BJ (cell line): ENCODE results near the gene RGS14. TPM values are rescaled to one million over a fixed set of nuclear protein-coding genes. Genes with fewer than 3 reads are reported as not detected.

ENCODE experiments used
- CTCF ChIA-PET: fragments of 350-600 bp; formaldehyde crosslinking; extraction: SDS; loops from one replicate; lab custom pipeline; 2021; ENCODE audit warnings: antibody characterized with exemption, inconsistent platforms; lab: Yijun Ruan, JAX
- POLR2A ChIA-PET: fragments of 300-600 bp; sonication (Branson Sonifier 250); formaldehyde crosslinking; extraction: SDS; loops from one replicate; lab custom pipeline; 2021; ENCODE audit warnings: antibody characterized with exemption; lab: Charles Lee
- DNase-seq: peaks from one replicate; pipeline ENCODE4 v3.0.0-alpha.2; 2011; ENCODE audit warnings: low read depth
- H3K27me3 ChIP-seq: 2 replicates; pipeline ENCODE4 v1.6.0; 2011; ENCODE audit warnings: low read length; ENCODE audit not compliant: control insufficient read depth, insufficient read depth
- H3K36me3 ChIP-seq: 2 replicates; pipeline ENCODE4 v1.5.1; 2011; ENCODE audit warnings: low read length; ENCODE audit not compliant: control insufficient read depth, insufficient read depth
- H3K4me3 ChIP-seq: 2 replicates; pipeline ENCODE4 v1.5.1; 2011; ENCODE audit warnings: low read depth, mild to moderate bottlenecking, control low read depth, low read length
- CTCF ChIP-seq: IDR thresholded peaks from 2 replicates; pipeline ENCODE4 v1.5.1; 2011; ENCODE audit warnings: low read depth, mild to moderate bottlenecking, control low read depth, inconsistent platforms, low read length, moderate library complexity; ENCODE audit not compliant: insufficient read depth
- polyA plus RNA-seq: library from polyadenylated mRNA; depleted of rRNA; stranded (reverse); fragments of >200 nt; gene quantifications from 2 replicates; pipeline ENCODE4 v1.2.3, GENCODE V29; 2011

Gene RGS14
- polyA plus RNA-seq, 1 experiment = 6.0 TPM

- TF ChIP-seq CTCF = no peak
- Histone ChIP-seq H3K4me3 (no peak overlapping the region), H3K27me3 (no peaks in the 10 kb centered on the region; the same call in 1 of the 2 replicates), H3K36me3 (no peaks in the 10 kb centered on the region)
- CTCF ChIA-PET = interaction anchor here (0.8 to 4.7 kb wide), 6 partner anchors 8 to 59 kb away, joined by 4 to 37 read pairs (median 8); partner anchors contain the start of gene RGS14
- POLR2A ChIA-PET = no interaction called here
- no peak for DNase-seq
Observed at GRCh38 chr5:177367981-177368868, 10.5 kb downstream of the RGS14 start.

DNA sequence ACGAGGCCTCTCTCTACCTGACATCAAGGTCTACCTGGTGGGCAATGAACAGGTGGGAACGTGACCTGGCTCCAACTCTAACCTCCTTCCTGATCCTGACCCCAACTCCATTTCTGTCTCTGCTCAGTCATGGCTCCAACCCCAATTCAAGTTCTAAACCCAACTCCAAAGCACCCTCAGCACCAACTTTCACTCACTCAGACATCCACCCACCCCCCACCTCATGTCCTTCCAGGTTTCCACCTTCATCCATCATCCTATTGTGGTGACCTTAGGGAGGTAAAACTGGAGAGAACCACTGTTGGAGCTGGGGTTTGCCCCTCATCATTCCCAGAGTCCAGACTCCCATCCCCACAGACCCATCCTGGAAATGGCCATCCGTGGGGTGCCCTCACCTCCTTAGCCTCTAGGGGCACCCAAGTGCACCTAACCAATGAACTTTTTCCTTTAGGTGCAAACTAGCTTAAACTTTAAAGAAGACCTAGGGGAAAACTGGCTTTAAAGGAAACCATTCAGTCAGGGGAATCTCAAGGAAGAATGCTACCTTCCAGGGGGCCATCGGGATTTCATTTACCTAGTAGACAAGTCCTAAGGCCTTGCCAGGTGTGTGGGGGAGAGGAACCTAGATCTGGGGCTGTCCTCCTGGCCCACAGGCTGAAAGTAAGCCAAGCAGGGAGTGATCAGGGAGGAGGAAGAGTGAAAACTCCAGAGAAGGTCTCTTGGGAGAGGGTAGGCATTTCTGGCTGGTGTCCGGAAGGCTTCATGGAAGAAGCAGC, 11.3 kb downstream of the RGS14 start:
- Histone ChIP-seq H3K4me3 (no peak overlapping the region), H3K36me3 (no peaks in the 10 kb centered on the region), H3K27me3 (no peaks in the 10 kb centered on the region; the same call in none of the 2 replicates)
- DNase-seq = no peak
- POLR2A ChIA-PET = no interaction called here
- peak; percentile 75 for TF ChIP-seq CTCF
- CTCF ChIA-PET = interaction anchor here (0.7 to 5.7 kb wide), 16 partner anchors 9 to 133 kb away, joined by 3 to 50 read pairs (median 4); partner anchors contain the start of genes PFN3, RGS14 and SLC34A1

DNA sequence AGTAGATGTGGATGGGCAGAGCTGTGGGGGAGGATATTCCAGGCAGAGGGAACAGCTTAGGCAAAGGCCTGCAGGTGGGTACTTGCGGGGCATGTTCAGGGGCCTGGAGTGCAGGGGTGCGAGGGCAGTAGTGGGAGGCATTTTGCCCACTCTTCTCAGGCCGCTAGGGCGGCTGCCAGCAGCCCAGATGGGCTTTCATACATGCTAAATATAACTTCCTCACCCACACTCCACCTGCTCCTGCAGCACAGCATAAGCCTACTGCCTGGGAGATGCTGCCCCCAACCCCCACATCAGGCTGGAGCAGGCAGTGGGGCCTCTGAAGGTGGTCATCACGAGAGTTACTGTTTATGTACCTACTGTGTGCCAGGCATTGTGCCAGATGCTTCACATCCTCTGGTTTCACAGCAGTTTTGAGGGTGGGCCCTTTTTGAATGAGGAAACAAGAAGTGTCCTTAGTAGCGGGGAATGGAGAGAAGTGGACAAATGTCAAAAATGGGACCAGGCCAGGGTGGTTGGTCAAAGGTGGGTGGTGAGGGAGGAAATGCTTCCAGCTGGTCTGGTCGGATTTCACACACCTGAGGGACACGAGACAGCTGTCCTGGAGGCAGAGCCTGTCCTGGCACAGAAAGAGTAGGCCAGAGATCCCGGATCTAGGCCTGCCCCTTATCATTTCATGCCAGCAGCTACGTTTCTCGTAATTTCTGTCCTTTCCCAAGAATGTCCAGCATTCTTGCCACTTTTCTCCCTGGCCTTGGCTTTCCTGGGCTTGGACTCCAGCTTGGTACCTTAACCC, 12.1 kb downstream of the RGS14 start:
- POLR2A ChIA-PET = interaction anchor here (0.7 kb wide), 1 partner anchor 126 kb away, joined by 3 read pairs; no protein-coding TSS in a partner anchor
- no peak for TF ChIP-seq CTCF
- H3K36me3 ChIP-seq = no peaks in the 10 kb centered on the region
- no peak overlapping the region for H3K4me3 ChIP-seq
- CTCF ChIA-PET = interaction anchor here (0.6 to 5.7 kb wide), 21 partner anchors 10 to 181 kb away, joined by 3 to 50 read pairs (median 4); partner anchors contain the start of genes LMAN2, PFN3, RGS14 and SLC34A1
- DNase-seq = no peak
- no peaks in the 10 kb centered on the region; the same call in none of the 2 replicates for H3K27me3 ChIP-seq

- Histone ChIP-seq H3K27me3 (no peaks in the 10 kb centered on the region; the same call in none of the 2 replicates), H3K36me3 (no peaks in the 10 kb centered on the region), H3K4me3 (peak overlapping the region; percentile 49)
- TF ChIP-seq CTCF = peak; percentile 68
- CTCF ChIA-PET = interaction anchor here (0.6 to 5.7 kb wide), 18 partner anchors 9 to 299 kb away, joined by 3 to 50 read pairs (median 5); partner anchors contain the start of genes LMAN2, RGS14 and SLC34A1
- POLR2A ChIA-PET = no interaction called here
- DNase-seq = peak; percentile 35
Observed at GRCh38 chr5:177370488-177371119, 12.9 kb downstream of the RGS14 start.
